GM21717 (cell line): ENCODE measurements around the gene RUSC2.
"Not testable (repeated sequence)": the region's sequence is repeated elsewhere in the genome, so short reads cannot be mapped to it uniquely, and the experiment has no call there.

ENCODE experiments used
- ATAC-seq: cut with Tn5 transposase; IDR thresholded peaks from one replicate; pipeline ENCODE4 v1.9.1; 2021; ENCODE audit warnings: mild to moderate bottlenecking, moderate library complexity; ENCODE audit not compliant: unreplicated experiment

The RUSC2 gene, protein sequence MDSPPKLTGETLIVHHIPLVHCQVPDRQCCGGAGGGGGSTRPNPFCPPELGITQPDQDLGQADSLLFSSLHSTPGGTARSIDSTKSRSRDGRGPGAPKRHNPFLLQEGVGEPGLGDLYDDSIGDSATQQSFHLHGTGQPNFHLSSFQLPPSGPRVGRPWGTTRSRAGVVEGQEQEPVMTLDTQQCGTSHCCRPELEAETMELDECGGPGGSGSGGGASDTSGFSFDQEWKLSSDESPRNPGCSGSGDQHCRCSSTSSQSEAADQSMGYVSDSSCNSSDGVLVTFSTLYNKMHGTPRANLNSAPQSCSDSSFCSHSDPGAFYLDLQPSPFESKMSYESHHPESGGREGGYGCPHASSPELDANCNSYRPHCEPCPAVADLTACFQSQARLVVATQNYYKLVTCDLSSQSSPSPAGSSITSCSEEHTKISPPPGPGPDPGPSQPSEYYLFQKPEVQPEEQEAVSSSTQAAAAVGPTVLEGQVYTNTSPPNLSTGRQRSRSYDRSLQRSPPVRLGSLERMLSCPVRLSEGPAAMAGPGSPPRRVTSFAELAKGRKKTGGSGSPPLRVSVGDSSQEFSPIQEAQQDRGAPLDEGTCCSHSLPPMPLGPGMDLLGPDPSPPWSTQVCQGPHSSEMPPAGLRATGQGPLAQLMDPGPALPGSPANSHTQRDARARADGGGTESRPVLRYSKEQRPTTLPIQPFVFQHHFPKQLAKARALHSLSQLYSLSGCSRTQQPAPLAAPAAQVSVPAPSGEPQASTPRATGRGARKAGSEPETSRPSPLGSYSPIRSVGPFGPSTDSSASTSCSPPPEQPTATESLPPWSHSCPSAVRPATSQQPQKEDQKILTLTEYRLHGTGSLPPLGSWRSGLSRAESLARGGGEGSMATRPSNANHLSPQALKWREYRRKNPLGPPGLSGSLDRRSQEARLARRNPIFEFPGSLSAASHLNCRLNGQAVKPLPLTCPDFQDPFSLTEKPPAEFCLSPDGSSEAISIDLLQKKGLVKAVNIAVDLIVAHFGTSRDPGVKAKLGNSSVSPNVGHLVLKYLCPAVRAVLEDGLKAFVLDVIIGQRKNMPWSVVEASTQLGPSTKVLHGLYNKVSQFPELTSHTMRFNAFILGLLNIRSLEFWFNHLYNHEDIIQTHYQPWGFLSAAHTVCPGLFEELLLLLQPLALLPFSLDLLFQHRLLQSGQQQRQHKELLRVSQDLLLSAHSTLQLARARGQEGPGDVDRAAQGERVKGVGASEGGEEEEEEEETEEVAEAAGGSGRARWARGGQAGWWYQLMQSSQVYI (N-terminal part only)

DNA sequence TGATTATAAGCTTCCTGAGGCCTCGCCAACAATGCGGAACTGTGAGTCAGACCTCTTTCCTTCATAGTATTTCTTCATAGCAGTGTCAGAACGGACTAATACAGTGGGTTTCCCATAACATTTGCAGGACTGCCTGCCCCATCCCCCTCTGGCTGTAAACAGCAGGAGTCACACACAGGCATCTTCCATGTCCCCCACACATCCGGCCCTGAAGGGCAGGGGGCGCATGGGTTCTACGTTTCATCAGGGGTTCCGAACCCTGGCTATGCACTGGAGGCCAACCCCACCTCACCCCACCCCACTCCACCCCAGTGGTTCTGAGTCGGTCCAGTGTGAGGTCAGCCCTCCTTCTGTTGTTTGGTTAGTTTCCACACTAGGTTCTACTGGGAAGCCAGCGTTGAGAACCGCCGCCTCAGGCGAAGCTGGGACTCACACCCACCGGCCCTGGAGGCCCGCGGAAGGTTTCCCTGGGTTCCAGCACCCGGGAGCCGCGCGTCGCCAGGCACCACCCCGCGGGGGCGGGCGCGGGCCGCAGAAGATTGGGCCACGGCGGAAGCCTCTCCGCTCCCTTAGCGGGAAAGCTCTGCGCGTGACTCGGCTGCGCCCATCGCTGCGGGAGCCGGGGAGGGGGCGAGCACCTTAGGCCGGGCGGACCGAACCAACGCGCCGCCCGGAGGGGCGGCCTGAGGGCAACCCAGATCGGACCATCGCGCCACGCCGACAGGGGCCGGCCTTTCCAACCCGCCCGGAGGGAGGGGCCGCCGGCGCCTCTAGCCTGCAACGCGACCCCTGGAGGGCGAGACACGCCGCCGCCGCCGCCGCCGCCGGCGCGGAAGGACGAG, at the start of gene RUSC2:
Gene RUSC2 (plus strand): TSS at position 799 of the 842 bp plus-strand sequence. CDS start 56,411 bp downstream, outside the sequence.
- no peak for ATAC-seq

DNA sequence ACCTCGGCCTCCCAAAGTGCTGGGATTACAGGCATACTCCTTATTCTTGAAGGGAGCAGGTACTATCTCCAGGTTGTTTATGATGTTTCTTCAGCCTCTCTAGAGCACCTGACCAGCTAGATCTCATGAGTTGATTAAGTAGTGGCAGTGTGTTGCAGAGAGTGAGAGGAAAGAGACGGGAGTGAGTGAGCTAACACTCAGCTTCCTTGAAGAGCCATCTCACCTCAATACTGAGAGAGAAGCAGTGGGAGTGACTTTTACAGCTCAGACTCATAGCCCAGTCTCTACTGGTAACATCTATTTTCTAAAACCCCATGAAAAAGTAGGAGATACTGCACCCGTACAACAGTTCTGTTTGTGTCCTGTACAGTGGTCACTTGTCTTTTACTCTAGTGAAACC, 43.9 kb upstream of the RUSC2 start:
- ATAC-seq, result no peak

DNA sequence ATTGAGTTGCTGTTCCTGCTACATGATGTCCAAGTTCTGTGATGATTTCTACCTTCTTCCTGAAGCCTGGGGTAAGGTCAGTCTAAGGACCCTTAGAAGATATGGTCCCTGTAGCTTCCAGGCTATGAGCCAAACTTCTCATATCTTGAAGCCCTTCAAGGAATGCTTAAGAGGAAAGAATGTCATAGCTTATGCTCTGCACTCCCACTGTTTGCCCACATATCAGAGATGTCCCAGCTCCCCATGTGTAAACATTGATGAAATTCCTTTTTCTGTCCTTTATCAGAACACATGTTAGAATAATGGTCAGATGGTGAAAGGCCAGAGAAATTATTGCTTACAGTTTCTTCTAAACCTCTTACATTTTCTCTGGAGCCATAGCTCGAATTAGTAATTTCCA, 41.4 kb upstream of the RUSC2 start:
- ATAC-seq, result no peak

DNA sequence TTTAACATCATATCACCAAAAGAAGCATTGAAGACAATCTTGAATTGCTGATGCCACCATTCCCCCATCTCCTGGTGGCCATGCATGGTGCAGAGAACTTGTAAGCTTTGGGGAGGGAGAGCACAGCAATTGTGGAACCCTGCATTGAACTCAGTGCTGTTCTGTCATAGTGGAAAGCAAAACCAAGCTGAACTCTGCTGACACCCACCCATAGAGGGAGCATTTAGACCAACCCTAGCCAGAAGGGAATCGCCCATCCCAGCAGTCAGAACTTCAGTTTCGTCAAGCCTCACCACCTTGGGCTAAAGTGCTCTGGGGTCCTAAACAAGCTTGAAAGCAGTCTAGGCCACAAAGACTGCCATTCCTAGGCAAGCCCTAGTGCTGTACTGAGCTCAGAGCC, 37.4 kb upstream of the RUSC2 start:
- ATAC-seq, result no peak

DNA sequence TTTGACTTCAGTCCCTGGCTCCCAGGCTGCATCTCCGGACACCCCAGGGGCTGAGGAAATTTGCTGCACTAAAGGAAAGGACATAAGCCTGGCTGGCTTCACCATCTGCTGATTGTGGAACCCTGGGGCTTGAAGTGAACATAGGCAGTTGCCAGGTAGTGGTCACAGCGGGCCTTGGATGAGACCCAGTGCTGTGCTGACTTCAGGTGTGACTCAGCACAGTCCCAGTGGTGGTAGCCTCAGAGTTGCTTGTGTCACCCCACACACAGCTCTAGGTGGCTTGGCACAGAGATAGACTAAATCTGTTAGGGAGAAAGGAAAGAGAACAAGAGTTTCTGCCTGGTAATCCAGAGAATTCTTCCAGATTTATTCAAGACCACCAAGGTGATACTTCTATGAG, 36.1 kb upstream of the RUSC2 start:
- ATAC-seq, result no peak

DNA sequence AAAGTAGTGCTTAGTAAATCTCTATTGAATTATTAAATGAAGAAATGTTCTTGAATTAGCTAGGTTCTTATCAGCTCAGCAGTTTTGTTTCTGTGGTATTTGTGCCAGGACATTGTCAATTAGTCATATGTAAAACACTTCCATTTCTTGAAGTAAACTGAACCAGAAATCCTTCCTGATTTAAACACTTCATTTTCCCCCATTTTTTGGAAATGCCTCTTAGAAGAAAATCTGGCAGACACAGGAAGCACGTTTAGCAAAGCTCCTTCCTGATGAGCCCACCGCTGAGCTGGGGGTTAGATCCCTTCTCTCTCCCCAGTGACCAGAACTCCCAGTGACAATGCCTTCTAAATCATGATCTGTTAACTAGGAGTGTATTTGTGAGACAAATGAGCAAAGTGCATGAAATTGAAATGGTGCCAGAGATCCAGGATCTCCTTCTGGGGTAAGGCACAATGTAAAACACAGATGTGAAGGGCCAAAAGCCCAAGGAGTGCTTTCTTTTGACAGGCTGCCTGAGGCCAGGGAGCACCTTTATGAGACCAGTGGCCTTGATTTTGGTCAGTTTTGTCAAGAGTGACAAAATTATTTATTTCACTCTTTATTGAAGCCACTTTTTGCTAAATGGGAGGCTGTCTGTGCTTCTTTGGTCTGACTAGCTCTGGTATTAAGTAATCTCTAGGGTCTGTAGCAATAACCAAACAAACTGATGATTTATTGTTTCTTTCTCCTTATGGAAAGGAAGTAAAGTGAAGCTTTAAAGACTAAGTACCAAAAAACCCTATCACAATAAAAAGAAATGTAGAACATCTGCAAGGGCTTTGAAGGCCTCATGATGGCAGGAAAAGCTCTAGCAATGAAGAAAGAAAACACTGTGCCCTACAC, 25.5 kb upstream of the RUSC2 start:
- no peak for ATAC-seq

DNA sequence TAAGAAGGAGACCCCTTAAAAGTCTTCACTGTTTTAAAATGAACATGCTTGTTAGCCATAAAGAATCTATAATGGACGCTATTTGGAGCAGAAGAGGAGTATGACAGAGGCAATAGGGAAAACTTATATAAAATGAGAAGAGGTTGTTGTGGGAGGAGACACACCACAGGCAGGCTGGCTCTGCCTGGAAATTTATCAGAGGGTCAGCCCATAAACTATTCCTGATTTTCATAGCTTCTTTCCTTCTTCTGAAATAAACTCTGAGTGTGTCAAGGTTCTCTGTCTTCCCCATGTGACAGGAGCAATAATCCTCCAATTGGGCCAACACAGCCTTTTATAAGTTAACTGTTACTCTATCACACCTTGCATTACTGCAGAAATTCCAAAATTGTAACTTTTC, 19.6 kb upstream of the RUSC2 start:
- ATAC-seq, result no peak

DNA sequence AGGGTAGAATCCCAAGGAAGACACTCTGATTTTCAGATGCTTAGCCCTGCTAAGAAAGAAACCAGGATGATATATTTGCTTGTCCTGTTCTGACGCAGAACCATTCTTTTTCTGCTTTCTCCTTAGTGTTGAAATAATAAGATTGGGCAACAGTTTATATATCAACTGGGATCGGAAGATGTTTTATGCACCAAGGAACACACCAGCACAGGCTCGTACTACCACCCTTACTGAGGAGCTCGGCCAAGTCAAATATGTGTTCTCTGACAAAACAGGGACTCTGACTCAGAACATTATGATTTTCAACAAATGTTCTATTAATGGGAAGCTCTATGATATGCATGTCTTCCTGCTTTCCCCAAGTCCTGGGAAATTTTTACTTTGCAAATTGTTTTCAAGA, 19.0 kb upstream of the RUSC2 start:
- ATAC-seq, result no peak

DNA sequence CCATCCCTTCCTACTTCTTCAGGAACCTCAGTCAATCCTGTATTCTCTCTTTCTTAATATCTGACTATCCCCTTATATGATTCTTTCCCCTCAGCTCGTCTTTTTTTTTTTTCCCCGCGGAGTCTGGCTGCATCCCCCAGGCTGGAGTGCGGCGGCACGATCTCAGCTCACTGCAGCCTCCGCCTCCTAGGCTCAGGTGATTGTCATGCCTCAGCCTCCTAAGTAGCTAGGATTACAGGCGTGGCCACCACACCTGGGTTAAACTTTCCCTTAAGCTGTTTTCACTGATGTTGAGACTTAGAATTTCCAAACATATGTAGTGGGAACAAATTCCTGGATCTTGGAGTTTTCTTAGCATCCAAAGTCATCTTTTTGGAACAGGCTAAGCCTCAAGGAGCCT, 13.3 kb upstream of the RUSC2 start:
- no peak for ATAC-seq

DNA sequence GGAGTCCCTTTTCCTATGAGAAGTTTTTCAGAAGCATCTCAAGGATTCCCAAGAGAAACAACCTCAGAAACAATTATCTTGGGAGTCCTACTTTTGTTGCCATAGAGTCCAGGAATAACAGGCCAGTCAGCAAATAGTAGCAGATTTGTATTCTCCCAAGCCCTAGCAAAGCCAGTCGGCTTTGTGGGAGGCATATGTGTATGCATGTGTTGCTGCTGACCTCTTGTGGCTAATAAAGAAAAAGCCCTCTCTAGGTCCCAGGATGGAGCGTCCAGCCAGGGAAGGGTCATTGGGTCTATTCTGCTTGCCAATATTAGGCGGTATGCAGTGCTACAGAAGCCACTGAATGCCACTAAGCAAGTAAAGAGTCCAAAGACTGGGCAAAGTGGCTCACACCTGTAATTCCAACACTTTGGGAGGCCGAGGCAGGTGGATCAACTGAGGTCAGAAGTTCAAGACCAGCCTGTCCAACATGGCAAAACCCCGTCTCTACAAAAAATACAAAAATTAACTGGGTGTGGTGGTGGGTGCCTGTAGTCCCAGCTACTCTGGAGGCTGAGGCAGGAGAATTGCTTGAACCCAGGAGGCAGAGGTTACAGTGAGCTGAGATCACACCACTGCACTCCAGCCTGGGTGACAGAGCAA, 12.6 kb upstream of the RUSC2 start:
- not testable (repeated sequence) for ATAC-seq

DNA sequence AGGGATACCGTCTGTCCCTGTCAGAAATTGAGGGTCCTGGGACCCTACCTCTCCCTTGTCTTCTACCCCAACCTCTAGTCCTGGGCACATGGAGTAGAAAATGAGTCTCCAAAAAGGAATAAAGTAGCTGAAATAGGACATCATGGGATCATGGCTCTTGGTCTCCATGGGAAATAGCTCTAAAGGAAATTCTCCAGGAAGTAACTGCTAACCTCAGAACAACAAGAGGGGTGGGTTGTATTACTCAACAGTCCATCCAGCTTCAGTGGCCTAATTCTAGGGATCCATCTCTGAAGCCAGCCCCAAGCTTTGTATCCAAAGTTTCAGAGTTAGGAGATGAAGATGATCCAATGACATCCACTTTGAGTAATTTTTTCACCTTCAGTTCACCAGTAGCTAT, 11.0 kb upstream of the RUSC2 start:
- ATAC-seq, result no peak

DNA sequence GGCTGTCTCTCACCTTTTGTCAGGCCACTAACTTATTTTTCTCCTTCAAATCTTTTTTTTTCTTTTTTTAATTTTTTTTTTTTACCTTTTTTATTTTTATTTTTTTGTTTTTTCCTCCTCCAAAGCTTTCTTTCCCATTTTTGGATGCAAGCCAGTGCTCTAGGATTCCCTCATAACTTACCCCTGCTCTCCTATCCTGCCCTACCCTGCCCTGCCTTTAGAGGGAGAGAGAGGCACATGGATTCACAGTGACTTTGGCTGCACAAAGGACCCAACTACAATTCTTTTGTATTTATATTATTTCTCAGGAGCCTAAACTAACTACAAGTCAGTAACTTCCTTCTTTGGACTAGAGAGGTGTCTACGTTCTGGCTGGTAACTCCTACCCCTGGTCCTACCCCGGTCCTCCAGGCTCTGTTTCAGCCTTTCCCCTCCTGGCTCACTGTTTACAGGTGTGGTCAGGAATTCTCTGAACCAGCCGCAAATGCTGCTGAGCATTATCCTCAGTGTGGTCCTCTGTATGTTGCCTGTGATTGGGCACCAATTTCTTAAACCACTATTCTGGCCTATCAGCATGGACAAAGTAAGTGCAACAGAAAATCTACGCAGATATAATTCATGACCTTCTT, 8.4 kb upstream of the RUSC2 start:
- ATAC-seq, result no peak

DNA sequence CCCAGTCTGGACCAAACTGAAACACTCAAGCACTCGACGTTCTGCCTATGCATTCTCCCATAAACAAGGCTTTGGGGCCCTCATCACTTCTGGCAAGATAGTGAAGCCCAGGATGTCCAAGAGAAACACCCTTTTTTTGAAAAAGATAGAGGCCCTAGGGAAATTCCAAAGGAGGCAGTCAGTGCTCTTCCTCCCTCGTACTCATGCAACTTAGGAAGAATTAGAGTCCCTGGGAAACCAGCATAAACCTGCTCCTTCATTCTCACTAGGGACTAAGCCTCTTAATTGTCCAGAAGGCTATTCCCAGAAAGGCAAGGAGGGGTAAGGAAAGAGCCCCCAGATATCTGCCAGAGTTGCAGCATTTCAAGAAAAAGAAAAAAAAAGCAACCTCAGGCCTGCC, 7.8 kb upstream of the RUSC2 start:
- no peak for ATAC-seq

DNA sequence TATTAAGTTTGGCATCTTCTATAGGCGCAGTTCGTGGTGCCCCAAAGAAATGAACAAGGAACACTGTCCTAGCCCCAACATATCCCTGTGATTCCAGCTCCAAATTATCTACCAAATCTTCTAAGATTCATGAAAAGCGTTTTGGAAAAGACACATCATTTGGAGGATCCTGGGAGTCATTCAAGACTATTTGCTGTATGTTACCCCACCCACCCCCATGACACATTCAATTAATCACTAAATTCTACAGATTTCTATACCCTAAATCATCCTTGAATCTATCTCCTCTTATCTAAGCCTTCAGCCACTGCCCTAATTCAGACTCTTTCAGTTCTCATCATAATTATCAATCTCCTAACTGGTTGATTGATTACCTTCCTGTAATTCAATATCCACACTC, 5.5 kb upstream of the RUSC2 start:
- ATAC-seq, result no peak

DNA sequence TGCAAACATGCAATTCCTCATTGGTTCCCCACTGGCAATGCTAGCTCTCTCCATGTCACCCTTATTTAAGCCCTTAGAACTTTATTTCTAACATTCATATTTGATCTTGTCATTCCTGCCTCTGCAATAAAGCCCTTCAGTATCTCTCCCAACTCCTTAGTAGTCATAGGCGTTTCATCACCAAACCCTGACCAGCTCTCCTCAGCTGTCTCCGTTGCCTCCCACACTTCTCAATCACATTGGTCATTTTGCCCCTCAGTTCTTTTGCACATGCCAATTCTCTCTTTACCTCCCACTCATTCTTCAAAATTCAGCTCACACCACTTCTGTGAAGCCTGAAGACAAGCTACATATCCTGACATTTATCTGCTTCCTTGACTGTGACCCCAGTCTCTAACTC, 2.8 kb upstream of the RUSC2 start:
- no peak for ATAC-seq

DNA sequence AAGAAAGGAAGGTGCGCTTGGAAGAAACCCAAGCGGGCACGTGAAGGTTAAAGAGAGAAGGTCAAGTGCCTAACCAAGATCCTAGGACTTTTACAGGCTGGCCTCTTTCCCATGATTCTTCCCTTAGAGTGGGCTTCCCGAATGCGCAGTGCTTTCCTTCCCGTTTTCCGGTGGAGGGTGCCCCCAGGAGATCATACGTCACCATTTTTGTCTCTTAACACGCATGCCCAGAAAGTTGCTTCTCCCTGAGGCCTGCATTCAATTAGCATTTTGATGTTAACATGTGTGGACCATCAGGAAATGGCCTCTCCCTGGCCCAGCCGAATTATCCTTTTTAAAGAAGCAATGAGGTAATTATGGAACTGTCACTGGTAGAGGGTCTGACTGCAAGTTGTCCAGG, 1.9 kb upstream of the RUSC2 start:
- ATAC-seq, result no peak

DNA sequence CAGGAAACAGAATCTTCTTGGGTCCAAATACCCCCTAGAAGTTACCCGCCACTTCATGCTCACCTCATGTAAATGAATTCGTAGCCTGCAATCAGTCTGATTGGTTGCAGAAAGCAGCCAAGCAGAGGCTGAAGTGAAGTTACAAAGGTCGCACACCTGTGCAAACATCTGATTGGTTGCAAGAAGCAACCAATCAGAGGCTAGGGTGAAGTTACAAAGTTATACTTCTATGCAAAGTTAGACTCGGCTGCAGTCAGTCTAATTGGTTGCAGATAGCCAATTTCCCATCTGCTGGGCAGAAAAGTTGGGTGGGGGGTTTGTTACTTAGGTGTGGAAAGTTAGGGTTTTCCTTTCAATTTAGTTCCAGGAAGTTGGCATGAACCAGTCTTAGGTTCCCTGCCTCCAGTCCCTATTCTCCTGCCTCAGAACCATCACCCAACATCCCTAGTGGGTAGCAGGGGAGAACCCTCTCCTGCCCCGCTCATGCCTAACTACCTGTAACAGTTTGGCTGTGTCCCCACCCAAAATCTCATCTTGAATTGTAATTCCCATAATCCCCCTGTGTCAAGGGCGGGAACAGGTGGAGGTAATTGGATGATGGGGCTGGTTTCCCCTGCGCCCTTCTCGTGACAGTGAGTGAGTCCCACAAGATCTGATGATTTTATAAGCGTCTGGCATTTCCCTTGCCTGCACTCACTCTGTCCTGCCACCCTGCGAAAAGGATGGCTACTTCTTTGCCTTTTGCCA, 1.2 kb upstream of the RUSC2 start:
- no peak for ATAC-seq
